ENCODE measurements around the gene ALPG.

Gene ALPG

DNA sequence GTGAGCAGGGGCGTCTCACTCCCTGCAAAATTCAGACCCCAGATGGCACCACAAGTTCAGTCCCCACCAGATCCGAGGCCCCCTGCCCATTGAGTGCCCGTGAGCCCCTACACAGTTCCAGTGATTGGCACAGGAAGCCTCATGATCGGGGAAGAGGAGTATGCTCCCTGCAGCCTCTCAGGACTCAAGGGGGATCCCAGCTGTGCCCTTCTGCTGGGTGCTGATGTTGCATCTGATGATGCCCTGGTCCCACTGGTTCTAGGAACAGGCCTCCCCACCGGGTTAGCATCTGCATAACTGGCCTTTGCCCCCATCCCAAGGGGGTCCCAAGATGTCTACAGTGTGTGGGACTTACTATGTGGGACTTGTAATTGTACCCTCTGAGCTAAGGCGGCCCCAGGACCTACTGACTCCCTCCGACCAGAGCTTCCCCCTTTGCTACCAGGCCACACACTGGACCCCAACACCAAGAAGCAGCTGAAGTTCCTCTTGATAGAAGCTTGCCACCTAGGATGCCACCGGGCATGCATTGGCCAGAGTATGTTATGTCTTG lies 8.6 kb downstream of the ALPG start:
- no peak for DNase-seq
- TF ChIP-seq EZH2 (IDR thresholded peaks at IDR 0.05; ENCODE audit: borderline replicate concordance, low read depth, low read length, severe bottlenecking) (no peak), CTCF (IDR thresholded peaks at IDR 0.05; ENCODE audit: borderline replicate concordance, extremely low read depth, low read length, poor library complexity, severe bottlenecking) (no peak)

GRCh38 chr2:232415736-232416520 lies 9.3 kb downstream of the ALPG start:
- ATAC-seq (ENCODE audit: insufficient read depth, low read depth) (no peak), DNase-seq (no peak)
- H3K4me3 ChIP-seq (ENCODE audit: low read depth in 1 of 2, low read length in 2 of 2) = no peak overlapping the region
- H3K9ac ChIP-seq (ENCODE audit: low read depth, low read length) = no peak overlapping the region
- no peak overlapping the region for H2AFZ ChIP-seq (ENCODE audit: low read depth, low read length)
- no peaks in the 10 kb centered on the region for H3K9me3 ChIP-seq (ENCODE audit: insufficient read depth, low read length, severe bottlenecking)
- H3K27ac ChIP-seq (ENCODE audit: low read length) = no peak overlapping the region
- no peaks in the 10 kb centered on the region for H3K4me1 ChIP-seq (ENCODE audit: insufficient read depth, low read length)
- no peaks in the 10 kb centered on the region for H3K27me3 ChIP-seq (ENCODE audit: insufficient read depth, low read length, poor library complexity)
- no peaks in the 10 kb centered on the region for H3K79me2 ChIP-seq (ENCODE audit: insufficient read depth, low read length)
- no peak overlapping the region for H3K4me2 ChIP-seq (ENCODE audit: insufficient read depth, low read length)
- TF ChIP-seq EZH2 (IDR thresholded peaks at IDR 0.05; ENCODE audit: borderline replicate concordance, low read depth, low read length, severe bottlenecking) (no peak), CTCF (IDR thresholded peaks at IDR 0.05; ENCODE audit: borderline replicate concordance, extremely low read depth, low read length, poor library complexity, severe bottlenecking) (no peak)
- H3K36me3 ChIP-seq (ENCODE audit: insufficient read depth, low read length) = no peaks in the 10 kb centered on the region
- no peaks in the 10 kb centered on the region for H4K20me1 ChIP-seq (ENCODE audit: insufficient read depth, low read length)

More for the DNA sequence above, 8.6 kb downstream of the ALPG start:
- ATAC-seq (ENCODE audit: insufficient read depth, low read depth) = no peak
- Histone ChIP-seq H3K79me2 (ENCODE audit: insufficient read depth, low read length) (no peaks in the 10 kb centered on the region), H3K4me3 (ENCODE audit: low read depth in 1 of 2, low read length in 2 of 2) (no peak overlapping the region), H3K36me3 (ENCODE audit: insufficient read depth, low read length) (no peaks in the 10 kb centered on the region), H4K20me1 (ENCODE audit: insufficient read depth, low read length) (no peaks in the 10 kb centered on the region), H3K9me3 (ENCODE audit: insufficient read depth, low read length, severe bottlenecking) (no peaks in the 10 kb centered on the region), H3K4me1 (ENCODE audit: insufficient read depth, low read length) (no peaks in the 10 kb centered on the region), H3K27ac (ENCODE audit: low read length) (no peak overlapping the region), H3K27me3 (ENCODE audit: insufficient read depth, low read length, poor library complexity) (no peaks in the 10 kb centered on the region), H3K4me2 (ENCODE audit: insufficient read depth, low read length) (no peak overlapping the region), H2AFZ (ENCODE audit: low read depth, low read length) (no peak overlapping the region), H3K9ac (ENCODE audit: low read depth, low read length) (no peak overlapping the region)

DNA sequence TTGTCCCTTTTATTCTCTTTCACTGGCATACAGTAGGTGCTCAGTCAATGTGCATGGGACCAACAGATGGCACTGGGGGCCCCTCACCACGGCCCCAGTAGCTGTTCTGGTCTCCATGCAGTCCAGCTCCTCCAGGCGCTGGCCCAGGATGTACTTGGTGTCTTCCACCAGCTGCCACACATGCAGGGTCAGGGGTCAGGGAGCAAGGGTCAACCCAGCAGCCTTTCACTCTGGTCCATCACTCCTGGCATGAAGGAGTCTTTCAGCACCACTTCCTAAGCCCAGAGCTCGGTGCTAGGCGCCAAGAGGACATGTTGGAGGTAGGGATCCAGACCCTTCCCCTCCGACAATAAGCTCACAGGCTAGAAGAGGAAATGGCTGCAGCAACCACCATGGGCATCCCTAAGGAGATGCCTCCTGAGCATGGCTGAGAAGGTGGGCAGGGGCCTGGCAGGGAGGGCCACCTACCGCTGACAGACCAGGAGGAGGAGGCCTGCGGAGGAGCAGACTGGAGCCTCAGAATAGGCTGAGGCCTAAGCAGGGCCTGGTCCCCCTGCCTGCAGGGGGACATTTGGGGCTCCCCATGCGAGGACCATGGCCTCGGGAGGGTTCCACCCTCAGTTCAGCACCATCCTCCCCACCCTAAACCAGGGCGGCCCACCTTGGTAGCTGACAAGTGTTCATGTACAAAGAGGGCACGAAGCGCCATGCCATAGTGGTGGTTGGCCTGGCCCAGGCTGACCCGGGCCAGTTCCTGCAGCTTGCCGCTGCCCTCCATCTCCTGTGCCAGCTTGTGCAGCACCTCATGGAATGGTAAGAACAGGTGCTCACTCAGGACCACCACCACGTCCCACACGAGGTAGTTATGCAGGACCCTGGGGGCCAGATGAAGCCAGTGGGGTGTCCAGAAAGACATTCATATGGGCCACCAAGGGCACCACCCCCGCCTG lies 10.2 kb downstream of the ALPG start:
- Histone ChIP-seq H3K9ac (ENCODE audit: low read depth, low read length) (no peak overlapping the region), H3K4me1 (ENCODE audit: insufficient read depth, low read length) (no peaks in the 10 kb centered on the region), H3K4me3 (ENCODE audit: low read depth in 1 of 2, low read length in 2 of 2) (no peak overlapping the region), H3K9me3 (ENCODE audit: insufficient read depth, low read length, severe bottlenecking) (peaks cover 8% of the 10 kb centered on the region), H3K79me2 (ENCODE audit: insufficient read depth, low read length) (no peaks in the 10 kb centered on the region), H3K27me3 (ENCODE audit: insufficient read depth, low read length, poor library complexity) (no peaks in the 10 kb centered on the region), H3K27ac (ENCODE audit: low read length) (no peak overlapping the region), H3K4me2 (ENCODE audit: insufficient read depth, low read length) (no peak overlapping the region), H3K36me3 (ENCODE audit: insufficient read depth, low read length) (no peaks in the 10 kb centered on the region), H2AFZ (ENCODE audit: low read depth, low read length) (no peak overlapping the region), H4K20me1 (ENCODE audit: insufficient read depth, low read length) (no peaks in the 10 kb centered on the region)
- DNase-seq (no peak), ATAC-seq (ENCODE audit: insufficient read depth, low read depth) (no peak)
- no peak for TF ChIP-seq EZH2 (IDR thresholded peaks at IDR 0.05; ENCODE audit: borderline replicate concordance, low read depth, low read length, severe bottlenecking)
- no peak for TF ChIP-seq CTCF (IDR thresholded peaks at IDR 0.05; ENCODE audit: borderline replicate concordance, extremely low read depth, low read length, poor library complexity, severe bottlenecking)

Measured in DND-41 (cell line).